ENCODE results near the gene SPPL3.

The SPPL3 gene

DNA sequence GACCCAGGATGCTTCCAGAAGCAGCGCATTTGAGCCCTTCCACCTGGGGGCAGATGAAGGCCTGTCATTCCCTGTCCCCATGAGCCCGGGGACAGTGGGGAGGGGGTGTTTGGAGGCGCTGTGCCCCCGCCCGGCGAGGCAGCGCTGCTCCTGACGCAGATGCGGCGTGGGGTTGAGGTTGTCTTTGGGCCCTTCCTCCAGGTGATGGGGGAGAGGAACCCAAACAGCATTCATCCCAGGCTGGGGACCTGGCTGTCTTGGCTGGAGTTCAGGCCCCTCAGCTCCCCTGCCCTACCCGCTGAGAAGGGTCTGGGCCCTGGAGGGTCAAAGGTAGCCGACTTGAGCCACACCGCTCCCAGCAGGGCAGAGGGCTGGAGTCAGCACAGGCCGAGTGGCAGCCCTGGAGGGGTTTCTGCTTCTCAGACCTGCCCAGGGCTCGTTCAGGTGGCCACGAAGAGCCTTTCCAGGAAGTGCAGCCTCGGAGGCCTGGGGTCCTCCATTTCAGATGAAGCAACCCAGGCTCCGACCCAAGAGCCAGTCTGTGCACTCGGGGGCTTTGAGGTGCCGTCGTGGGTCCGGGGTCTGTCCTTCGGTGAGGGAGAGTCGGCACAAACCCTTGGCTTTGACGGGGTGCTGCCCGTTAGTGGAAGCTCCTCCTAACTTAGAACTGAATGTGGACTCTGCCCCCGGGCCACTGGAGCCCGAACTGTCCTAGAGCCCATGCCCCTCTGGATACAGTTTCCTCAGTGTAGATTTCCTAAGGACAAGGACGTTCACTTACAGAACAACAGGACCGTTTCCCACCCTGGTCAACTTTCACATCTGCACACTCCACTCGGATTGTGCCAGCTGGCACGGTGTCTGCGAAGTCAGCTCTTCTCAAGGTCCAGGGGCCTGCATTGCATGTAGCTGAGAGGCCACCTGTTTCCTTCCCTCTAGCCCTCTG lies 162.4 kb downstream of the SPPL3 start:
- H3K4me2 ChIP-seq (ENCODE audit: low read depth, low read length, poor library complexity, severe bottlenecking), result no peak overlapping the region
- no peaks in the 10 kb centered on the region for H3K79me2 ChIP-seq (ENCODE audit: insufficient read depth, low read length)
- no peaks in the 10 kb centered on the region for H4K20me1 ChIP-seq (ENCODE audit: low read depth, low read length)
- H2AFZ ChIP-seq (ENCODE audit: low read depth, low read length, severe bottlenecking), result no peak overlapping the region
- H3K4me3 ChIP-seq (ENCODE audit: insufficient read depth, low read length, poor library complexity, severe bottlenecking), result no peak overlapping the region
- H3F3A ChIP-seq (ENCODE audit: insufficient read depth), result no peaks in the 10 kb centered on the region
- H3K9ac ChIP-seq (ENCODE audit: low read length), result no peak overlapping the region
- H3K9me3 ChIP-seq (ENCODE audit: insufficient read depth, low read length), result no peaks in the 10 kb centered on the region
- TF ChIP-seq CTCF (IDR thresholded peaks at IDR 0.05; ENCODE audit: insufficient read depth, low read length, poor library complexity, severe bottlenecking), result no peak
- no peak for TF ChIP-seq EZH2phosphoT487 (conservative IDR thresholded peaks at IDR 0.05; ENCODE audit: low read length)
- no peaks in the 10 kb centered on the region for H3K9me2 ChIP-seq (replicated peaks; ENCODE audit: insufficient read depth, low read length)
- H3K36me3 ChIP-seq (ENCODE audit: low read length), result no peaks in the 10 kb centered on the region
- no peak overlapping the region for H3K27ac ChIP-seq (ENCODE audit: low read depth, low read length)
- H3K27me3 ChIP-seq (ENCODE audit: low read length), result no peaks in the 10 kb centered on the region

DNA sequence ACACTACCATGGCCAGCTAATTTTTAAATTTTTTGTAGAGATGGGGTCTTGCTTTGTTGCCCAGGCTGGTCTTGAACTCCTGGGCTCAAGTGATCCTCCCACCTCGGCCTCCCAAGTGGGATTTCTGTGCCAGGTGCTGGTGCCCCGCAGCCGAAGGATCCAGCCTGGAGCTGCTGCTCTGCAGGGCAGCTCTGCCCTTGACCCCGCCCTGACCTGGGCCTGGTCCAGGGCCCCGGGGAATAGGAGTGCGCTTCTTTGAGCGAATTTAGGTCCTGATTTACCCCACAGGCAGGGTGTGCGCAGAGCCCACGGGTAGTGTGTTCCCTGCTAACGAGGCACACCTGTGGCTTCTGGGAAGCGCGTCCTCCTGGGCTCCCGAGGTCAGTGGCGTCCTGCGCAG lies 163.3 kb downstream of the SPPL3 start:
- no peak for TF ChIP-seq CTCF (IDR thresholded peaks at IDR 0.05; ENCODE audit: insufficient read depth, low read length, poor library complexity, severe bottlenecking)
- TF ChIP-seq EZH2phosphoT487 (conservative IDR thresholded peaks at IDR 0.05; ENCODE audit: low read length), result no peak

GRCh38 chr12:120739821-120740613 lies 164.1 kb downstream of the SPPL3 start:
- H4K20me1 ChIP-seq (ENCODE audit: low read depth, low read length), result no peaks in the 10 kb centered on the region
- H3K9me2 ChIP-seq (replicated peaks; ENCODE audit: insufficient read depth, low read length), result no peaks in the 10 kb centered on the region
- no peak overlapping the region for H3K4me2 ChIP-seq (ENCODE audit: low read depth, low read length, poor library complexity, severe bottlenecking)
- no peaks in the 10 kb centered on the region for H3K79me2 ChIP-seq (ENCODE audit: insufficient read depth, low read length)
- no peak overlapping the region for H3K9ac ChIP-seq (ENCODE audit: low read length)
- no peaks in the 10 kb centered on the region for H3K36me3 ChIP-seq (ENCODE audit: low read length)
- H3K9me3 ChIP-seq (ENCODE audit: insufficient read depth, low read length), result no peaks in the 10 kb centered on the region
- H3K4me3 ChIP-seq (ENCODE audit: insufficient read depth, low read length, poor library complexity, severe bottlenecking), result no peak overlapping the region
- H3K27me3 ChIP-seq (ENCODE audit: low read length), result no peaks in the 10 kb centered on the region
- H3K27ac ChIP-seq (ENCODE audit: low read depth, low read length), result no peak overlapping the region
- no peaks in the 10 kb centered on the region for H3F3A ChIP-seq (ENCODE audit: insufficient read depth)
- TF ChIP-seq CTCF (IDR thresholded peaks at IDR 0.05; ENCODE audit: insufficient read depth, low read length, poor library complexity, severe bottlenecking) (no peak), EZH2phosphoT487 (conservative IDR thresholded peaks at IDR 0.05; ENCODE audit: low read length) (no peak)
- H2AFZ ChIP-seq (ENCODE audit: low read depth, low read length, severe bottlenecking), result no peak overlapping the region

More for the DNA sequence above, 163.3 kb downstream of the SPPL3 start:
- Histone ChIP-seq H3K27ac (ENCODE audit: low read depth, low read length) (no peak overlapping the region), H3K9me3 (ENCODE audit: insufficient read depth, low read length) (no peaks in the 10 kb centered on the region), H3K27me3 (ENCODE audit: low read length) (no peaks in the 10 kb centered on the region), H3K79me2 (ENCODE audit: insufficient read depth, low read length) (no peaks in the 10 kb centered on the region), H4K20me1 (ENCODE audit: low read depth, low read length) (no peaks in the 10 kb centered on the region), H3K9ac (ENCODE audit: low read length) (no peak overlapping the region), H3K4me2 (ENCODE audit: low read depth, low read length, poor library complexity, severe bottlenecking) (no peak overlapping the region), H3K4me3 (ENCODE audit: insufficient read depth, low read length, poor library complexity, severe bottlenecking) (no peak overlapping the region), H3F3A (ENCODE audit: insufficient read depth) (no peaks in the 10 kb centered on the region), H3K9me2 (replicated peaks; ENCODE audit: insufficient read depth, low read length) (no peaks in the 10 kb centered on the region), H2AFZ (ENCODE audit: low read depth, low read length, severe bottlenecking) (no peak overlapping the region), H3K36me3 (ENCODE audit: low read length) (no peaks in the 10 kb centered on the region)
